ENCODE results near the gene SEMA4C. TPM values are rescaled to one million over a fixed set of nuclear protein-coding genes. Genes with fewer than 3 reads are reported as not detected.

The SEMA4C gene
- polyA plus RNA-seq (6.9 to 10.2 TPM (median 7.5 TPM) in 3 replicates), polyA minus RNA-seq (12.4 to 21.9 TPM (median 13.6 TPM) in 3 replicates)
- 1.2 TPM for polyA plus RNA-seq (2011; ENCODE audit: low read depth)
- polyA plus RNA-seq (2011; cell fraction: cytosol; rRNA removed): 2.3 and 3.0 TPM in 2 replicates
- polyA plus RNA-seq (2011; cell fraction: nucleus; rRNA removed): 19.8 and 21.2 TPM in 2 replicates
- polyA plus RNA-seq (2012; ENCODE audit: low replicate concordance): 5.2 and 6.3 TPM in 2 replicates
- 8.4 TPM for polyA minus RNA-seq (2011; cell fraction: cytosol; rRNA and poly(A)+ RNA removed)
- polyA minus RNA-seq (2011; cell fraction: nucleus; rRNA and poly(A)+ RNA removed): 18.9 and 19.0 TPM in 2 replicates

GRCh38 chr2:96869822-96870625, at the start of gene SEMA4C:
Gene SEMA4C, minus strand, starts transcription at chr2:96870080. Its CDS starts 2,194 bp downstream, at chr2:96867886.
- H3K27ac ChIP-seq (ENCODE audit: control insufficient read depth, insufficient read depth, low read length): peak within 1 kb of the TSS; percentile 61
- H4K20me1 ChIP-seq (ENCODE audit: control insufficient read depth, extremely low read depth, insufficient read depth, low read length): no peaks in the 10 kb centered on the region
- H3K9me1 ChIP-seq (ENCODE audit: control insufficient read depth, extremely low read depth, insufficient read depth, low read length): peaks cover 3% of the 10 kb centered on the region
- no peaks in the 10 kb centered on the region for H3K27me3 ChIP-seq (ENCODE audit: control insufficient read depth, extremely low read depth, insufficient read depth, low read length)
- peaks cover 9% of the 10 kb centered on the region for H3K79me2 ChIP-seq (ENCODE audit: control insufficient read depth, insufficient read depth, low read length)
- peak within 1 kb of the TSS; percentile 65 for H2AFZ ChIP-seq (ENCODE audit: control insufficient read depth, low read length)
- H3K9ac ChIP-seq (ENCODE audit: control insufficient read depth, extremely low read depth, insufficient read depth, low read length): peak within 1 kb of the TSS; percentile 60
- TF ChIP-seq EZH2 (IDR thresholded peaks at IDR 0.05; ENCODE audit: low read length) (no peak), CTCF (optimal IDR thresholded peaks at IDR 0.05 in 1 of 3, IDR thresholded peaks at IDR 0.05 in 1 of 3, conservative IDR thresholded peaks at IDR 0.05 in 1 of 3; ENCODE audit: extremely low read depth in 1 of 3, insufficient read depth in 2 of 3, low read length in 3 of 3) (no peak)
- peaks cover 42% of the 10 kb centered on the region for H3K4me1 ChIP-seq (ENCODE audit: control insufficient read depth, extremely low read depth, insufficient read depth, low read length)
- H3K4me3 ChIP-seq (ENCODE audit: control insufficient read depth in 2 of 3, extremely low read depth in 1 of 3, insufficient read depth in 2 of 3, low read depth in 1 of 3, low read length in 3 of 3): peak within 1 kb of the TSS; percentile 75 to 90 (median 80)
- H3K9me3 ChIP-seq (ENCODE audit: control insufficient read depth, low read depth, low read length): no peaks in the 10 kb centered on the region
- peak within 1 kb of the TSS; percentile 93 for H3K4me2 ChIP-seq (ENCODE audit: control insufficient read depth, extremely low read depth, insufficient read depth, low read depth, low read length)
- FAIRE-seq: no peak
- peaks cover 10 to 14% of the 10 kb centered on the region in 2 experiments for H3K36me3 ChIP-seq (ENCODE audit: control insufficient read depth in 2 of 2, extremely low read depth in 1 of 2, insufficient read depth in 2 of 2, low read length in 2 of 2)
- dilution Hi-C loops (cut with MboI; ENCODE audit: extremely low pct_ligation_motif_present, low sequenced_read_pairs): no loop called here
- DNase-seq (ENCODE audit: low read depth, low spot score): no peak

- dilution Hi-C loops (cut with MboI; ENCODE audit: extremely low pct_ligation_motif_present, low sequenced_read_pairs): no loop called here
- TF ChIP-seq CTCF (optimal IDR thresholded peaks at IDR 0.05 in 1 of 3, IDR thresholded peaks at IDR 0.05 in 1 of 3, conservative IDR thresholded peaks at IDR 0.05 in 1 of 3; ENCODE audit: extremely low read depth in 1 of 3, insufficient read depth in 2 of 3, low read length in 3 of 3) (no peak), EZH2 (IDR thresholded peaks at IDR 0.05; ENCODE audit: low read length) (no peak)
- DNase-seq (ENCODE audit: low read depth, low spot score): no peak
- H3K79me2 ChIP-seq (ENCODE audit: control insufficient read depth, insufficient read depth, low read length): no peaks in the 10 kb centered on the region
- no peak overlapping the region for H3K27ac ChIP-seq (ENCODE audit: control insufficient read depth, insufficient read depth, low read length)
- H3K4me2 ChIP-seq (ENCODE audit: control insufficient read depth, extremely low read depth, insufficient read depth, low read depth, low read length): no peak overlapping the region
- H3K4me1 ChIP-seq (ENCODE audit: control insufficient read depth, extremely low read depth, insufficient read depth, low read length): peaks cover 16% of the 10 kb centered on the region
- H3K36me3 ChIP-seq (ENCODE audit: control insufficient read depth in 2 of 2, extremely low read depth in 1 of 2, insufficient read depth in 2 of 2, low read length in 2 of 2): no peaks in the 10 kb centered on the region
- peaks cover 7% of the 10 kb centered on the region for H3K9me3 ChIP-seq (ENCODE audit: control insufficient read depth, low read depth, low read length)
- H3K9me1 ChIP-seq (ENCODE audit: control insufficient read depth, extremely low read depth, insufficient read depth, low read length): no peaks in the 10 kb centered on the region
- no peak overlapping the region for H3K9ac ChIP-seq (ENCODE audit: control insufficient read depth, extremely low read depth, insufficient read depth, low read length)
- H3K4me3 ChIP-seq (ENCODE audit: control insufficient read depth in 2 of 3, extremely low read depth in 1 of 3, insufficient read depth in 2 of 3, low read depth in 1 of 3, low read length in 3 of 3): no peak overlapping the region
- H3K27me3 ChIP-seq (ENCODE audit: control insufficient read depth, extremely low read depth, insufficient read depth, low read length): peaks cover 27% of the 10 kb centered on the region
- H4K20me1 ChIP-seq (ENCODE audit: control insufficient read depth, extremely low read depth, insufficient read depth, low read length): no peaks in the 10 kb centered on the region
- no peak for FAIRE-seq
- H2AFZ ChIP-seq (ENCODE audit: control insufficient read depth, low read length): no peak overlapping the region
Measured at GRCh38 chr2:96918754-96919550, 49.1 kb upstream of the SEMA4C start.
